ENCODE data around the gene CDCA3.

CDCA3 gene

GRCh38 chr12:6869049-6870021 is 18.2 kb upstream of the CDCA3 start:
- Histone ChIP-seq H2AFZ (ENCODE audit: low read length) (no peak overlapping the region), H3K9me3 (replicated peaks; ENCODE audit: insufficient read depth, low read length) (no peaks in the 10 kb centered on the region), H3K9ac (ENCODE audit: low read length) (peak overlapping the region; percentile 99; the same call in 1 of the 2 replicates), H3F3A (ENCODE audit: insufficient read depth, low read length) (peaks cover 49% of the 10 kb centered on the region), H4K20me1 (ENCODE audit: insufficient read depth, low read length) (peaks cover 23% of the 10 kb centered on the region), H3K27me3 (replicated peaks; ENCODE audit: insufficient read depth, low read length) (no peaks in the 10 kb centered on the region), H3K4me2 (ENCODE audit: low read depth, low read length) (peak overlapping the region; percentile 99), H3K79me2 (ENCODE audit: low read length) (peaks cover 50% of the 10 kb centered on the region), H3K36me3 (replicated peaks; ENCODE audit: insufficient read depth, low read length) (peaks cover 4% of the 10 kb centered on the region), H3K4me1 (ENCODE audit: low read length) (peaks cover 36% of the 10 kb centered on the region), H3K27ac (ENCODE audit: low read length) (peak overlapping the region; percentile 21; the same call in 1 of the 2 replicates), H3K9me2 (replicated peaks; ENCODE audit: insufficient read depth, low read length) (no peaks in the 10 kb centered on the region), H3K4me3 (ENCODE audit: low read length) (peak overlapping the region; percentile 92)
- DNase-seq, result peak; percentile 81
- peak; percentile 83 for TF ChIP-seq CTCF (IDR thresholded peaks at IDR 0.05; ENCODE audit: low read length)
- no peak for TF ChIP-seq EZH2 (optimal IDR thresholded peaks at IDR 0.05; ENCODE audit: low read depth, low read length)

- no peaks in the 10 kb centered on the region for H3K9me3 ChIP-seq (replicated peaks; ENCODE audit: insufficient read depth, low read length)
- DNase-seq, result no peak
- peaks cover 23% of the 10 kb centered on the region for H4K20me1 ChIP-seq (ENCODE audit: insufficient read depth, low read length)
- H3K4me2 ChIP-seq (ENCODE audit: low read depth, low read length), result peak overlapping the region; percentile 99
- peaks cover 36% of the 10 kb centered on the region for H3K4me1 ChIP-seq (ENCODE audit: low read length)
- peaks cover 4% of the 10 kb centered on the region for H3K36me3 ChIP-seq (replicated peaks; ENCODE audit: insufficient read depth, low read length)
- no peaks in the 10 kb centered on the region for H3K9me2 ChIP-seq (replicated peaks; ENCODE audit: insufficient read depth, low read length)
- H3K9ac ChIP-seq (ENCODE audit: low read length), result peak overlapping the region; percentile 99
- H2AFZ ChIP-seq (ENCODE audit: low read length), result no peak overlapping the region
- peaks cover 46% of the 10 kb centered on the region for H3F3A ChIP-seq (ENCODE audit: insufficient read depth, low read length)
- peak overlapping the region; percentile 92 for H3K4me3 ChIP-seq (ENCODE audit: low read length)
- TF ChIP-seq EZH2phosphoT487 (IDR thresholded peaks at IDR 0.05; ENCODE audit: low read length) (no peak), CTCF (IDR thresholded peaks at IDR 0.05; ENCODE audit: low read length) (peak; percentile 34)
- H3K79me2 ChIP-seq (ENCODE audit: low read length), result peaks cover 50% of the 10 kb centered on the region
- H3K27me3 ChIP-seq (replicated peaks; ENCODE audit: insufficient read depth, low read length), result no peaks in the 10 kb centered on the region
- peak overlapping the region; percentile 80; the same call in 1 of the 2 replicates for H3K27ac ChIP-seq (ENCODE audit: low read length)
Measured at GRCh38 chr12:6868211-6869048, 17.3 kb upstream of the CDCA3 start.

- H4K20me1 ChIP-seq (ENCODE audit: insufficient read depth, low read length), result peaks cover 23% of the 10 kb centered on the region
- peaks cover 4% of the 10 kb centered on the region for H3K36me3 ChIP-seq (replicated peaks; ENCODE audit: insufficient read depth, low read length)
- peak within 1 kb of the TSS; percentile 99 for H3K4me2 ChIP-seq (ENCODE audit: low read depth, low read length)
- H3K9ac ChIP-seq (ENCODE audit: low read length), result peak within 1 kb of the TSS; percentile 99
- H3F3A ChIP-seq (ENCODE audit: insufficient read depth, low read length), result peaks cover 41% of the 10 kb centered on the region
- peak within 1 kb of the TSS; percentile 92 for H3K4me3 ChIP-seq (ENCODE audit: low read length)
- H2AFZ ChIP-seq (ENCODE audit: low read length), result peak within 1 kb of the TSS; percentile 72
- H3K27me3 ChIP-seq (replicated peaks; ENCODE audit: insufficient read depth, low read length), result no peaks in the 10 kb centered on the region
- H3K9me3 ChIP-seq (replicated peaks; ENCODE audit: insufficient read depth, low read length), result no peaks in the 10 kb centered on the region
- DNase-seq, result peak; percentile 80
- peak within 1 kb of the TSS; percentile 80; the same call in 1 of the 2 replicates for H3K27ac ChIP-seq (ENCODE audit: low read length)
- H3K79me2 ChIP-seq (ENCODE audit: low read length), result peaks cover 46% of the 10 kb centered on the region
- peaks cover 36% of the 10 kb centered on the region for H3K4me1 ChIP-seq (ENCODE audit: low read length)
- TF ChIP-seq EZH2 (optimal IDR thresholded peaks at IDR 0.05; ENCODE audit: low read depth, low read length), result no peak
- no peak for TF ChIP-seq CTCF (IDR thresholded peaks at IDR 0.05; ENCODE audit: low read length)
- TF ChIP-seq EZH2phosphoT487 (IDR thresholded peaks at IDR 0.05; ENCODE audit: low read length), result no peak
- H3K9me2 ChIP-seq (replicated peaks; ENCODE audit: insufficient read depth, low read length), result no peaks in the 10 kb centered on the region
Measured at GRCh38 chr12:6867413-6868210, 16.5 kb upstream of the CDCA3 start, which contains the start of gene TPI1. TSS of gene TPI1 (plus strand) at chr12:6867531. CDS start at chr12:6867567, 36 bp downstream.

Data from MM.1S (cell line).